ENCODE measurements around the gene AGT.
"Not testable (repeated sequence)": the region's sequence is repeated elsewhere in the genome, so short reads cannot be mapped to it uniquely, and the experiment has no call there.

AGT gene

GRCh38 chr1:230706887-230707731 is 6.8 kb downstream of the AGT start:
- no peak for DNase-seq

GRCh38 chr1:230706020-230706699 is 7.8 kb downstream of the AGT start:
- no peak for DNase-seq

- no peak for DNase-seq
Measured at GRCh38 chr1:230705289-230706019, 8.5 kb downstream of the AGT start.

- DNase-seq: no peak
Measured at GRCh38 chr1:230704830-230705229, 9.1 kb downstream of the AGT start.

- DNase-seq: no peak
Measured at GRCh38 chr1:230703679-230704385, 10.1 kb downstream of the AGT start.

- no peak for DNase-seq
Measured at GRCh38 chr1:230702934-230703678, 10.8 kb downstream of the AGT start.

- no peak for DNase-seq
Measured at GRCh38 chr1:230701895-230702768, 11.8 kb downstream of the AGT start.

GRCh38 chr1:230701434-230701833 is 12.5 kb downstream of the AGT start:
- no peak for DNase-seq

GRCh38 chr1:230700132-230700531 is 13.8 kb downstream of the AGT start:
- no peak for DNase-seq

- DNase-seq: no peak
Measured at GRCh38 chr1:230699716-230700115, 14.2 kb downstream of the AGT start.

- not testable (repeated sequence) for DNase-seq
Measured at GRCh38 chr1:230698964-230699363, 15.0 kb downstream of the AGT start.

- no peak for DNase-seq
Measured at GRCh38 chr1:230698130-230698529, 15.8 kb downstream of the AGT start.

- peak; percentile 68 for DNase-seq
Measured at GRCh38 chr1:230696722-230697437, 17.0 kb downstream of the AGT start.

GRCh38 chr1:230696218-230696617 is 17.7 kb downstream of the AGT start:
- no peak for DNase-seq

GRCh38 chr1:230694991-230695390 is 18.9 kb downstream of the AGT start:
- DNase-seq: no peak

- no peak for DNase-seq
Measured at GRCh38 chr1:230694464-230694863, 19.5 kb downstream of the AGT start.

GRCh38 chr1:230693777-230694176 is 20.1 kb downstream of the AGT start:
- no peak for DNase-seq

- no peak for DNase-seq
Measured at GRCh38 chr1:230693221-230693620, 20.7 kb downstream of the AGT start.

GRCh38 chr1:230691615-230692014 is 22.3 kb downstream of the AGT start:
- no peak for DNase-seq

GRCh38 chr1:230690101-230690500 is 23.8 kb downstream of the AGT start:
- DNase-seq: peak; percentile 44
